Spleen (tissue), 11 donors: Measurements from ENCODE around the gene RCCD1. TPM values are rescaled to one million over a fixed set of nuclear protein-coding genes. Genes with fewer than 3 reads are reported as not detected.

ENCODE experiments used
- DNase-seq: peaks from one replicate; pipeline ENCODE4 v3.0.0-alpha.2; 2020
- H3K27ac ChIP-seq, 8 donors: fragments of 200-600 bp; sonication (generic) in 7 of 8; 1 replicate in 4 of 8; 2 replicates in 4 of 8; pipeline versions ENCODE4 v1.5.0 to v1.8.0; 2016 to 2021; ENCODE audit warnings: inconsistent platforms in 4 of 8, mild to moderate bottlenecking in 4 of 8, moderate library complexity in 1 of 8
- H3K27me3 ChIP-seq, 7 donors: fragments of 200-600 bp; sonication (generic) in 6 of 7; replicated peaks in 1 of 7; 1 replicate in 4 of 7; 2 replicates in 3 of 7; pipeline versions ENCODE4 v1.5.0 to v1.8.0; 2016 to 2021; ENCODE audit warnings: inconsistent platforms in 3 of 7, mild to moderate bottlenecking in 1 of 7
- H3K36me3 ChIP-seq, 6 donors: fragments of 200-600 bp; sonication (generic) in 5 of 6; 1 replicate in 4 of 6; 2 replicates in 2 of 6; pipeline versions ENCODE4 v1.5.0 to v1.8.0; 2016 to 2021; ENCODE audit warnings: inconsistent platforms in 2 of 6
- H3K4me1 ChIP-seq, 6 donors: fragments of 200-600 bp; sonication (generic) in 5 of 6; 1 replicate in 3 of 6; 2 replicates in 3 of 6; pipeline versions ENCODE4 v1.5.0 to v1.8.0; 2016 to 2021; ENCODE audit warnings: inconsistent platforms in 3 of 6
- H3K4me3 ChIP-seq, 8 donors: fragments of 200-600 bp; sonication (generic) in 7 of 8; 1 replicate in 4 of 8; 2 replicates in 4 of 8; pipeline versions ENCODE4 v1.5.0 to v1.8.0; 2016 to 2021; ENCODE audit warnings: inconsistent platforms in 4 of 8, mild to moderate bottlenecking in 4 of 8, moderate library complexity in 2 of 8
- H3K9me3 ChIP-seq, 8 donors: fragments of 200-600 bp; sonication (generic) in 7 of 8; 1 replicate in 4 of 8; 2 replicates in 4 of 8; pipeline versions ENCODE4 v1.5.0 to v1.8.0; 2016 to 2021; ENCODE audit warnings: inconsistent platforms in 4 of 8
- CTCF ChIP-seq, 11 experiments: fragments of 200-600 bp in 7 of 11; fragments of 450-650 bp in 4 of 11; sonication (generic) in 4 of 11; IDR thresholded peaks in 8 of 11; conservative IDR thresholded peaks in 3 of 11; 1 replicate in 7 of 11; 2 replicates in 4 of 11; pipeline versions ENCODE4 v1.4.0 to v1.8.0; 2016 to 2021; ENCODE audit warnings: antibody characterized with exemption in 11 of 11, inconsistent platforms in 4 of 11, mild to moderate bottlenecking in 1 of 11
- POLR2A ChIP-seq, 3 donors: fragments of 450-650 bp; IDR thresholded peaks; one replicate each; pipeline ENCODE4 v1.5.1; 2017; ENCODE audit warnings: antibody characterized with exemption in 3 of 3, mild to moderate bottlenecking in 1 of 3
- POLR2AphosphoS5 ChIP-seq, 3 donors: sonication (generic); formaldehyde crosslinking; IDR thresholded peaks; one replicate each; pipeline ENCODE4 v1.5.1; 2017; ENCODE audit warnings: antibody characterized with exemption in 3 of 3
- WGBS, 5 donors: extraction: QIAGEN DNeasy Blood & Tissue Kit in 3 of 5; methylation state at CpG; one replicate each; pipeline versions ENCODE4 v1.1.5 to v1.1.7; 2013 to 2018; 5-methylcytosine and 5-hydroxymethylcytosine counted together
- intact Hi-C: fragments of 100-400 bp; cut with DNase I; formaldehyde crosslinking; loops from one replicate; pipeline ENCODE4 v1.15.0; 2023; ENCODE audit warnings: low total_unique reads
- polyA plus RNA-seq, 3 donors: library from polyadenylated mRNA; stranded (reverse); fragments of 200-250 nt; gene quantifications; one replicate each; pipeline ENCODE4 v1.2.1, GENCODE V29; 2013
- total RNA-seq, 7 donors: library from RNA; depleted of rRNA in 3 of 7; stranded (reverse); fragments of >200 nt in 3 of 7; fragmentation: NEBNext Ultra II Directional in 4 of 7; extraction: Animal tissue kit (Norgen Biotek cat#: 25700) in 4 of 7; gene quantifications; one replicate each; pipeline versions ENCODE4 v1.1.0 to v1.2.1, GENCODE V29; 2016 to 2021
- donor health status: healthy with polysubstance abuse.
- donor health status: DM: no; HTN: no; CAD: no; lungs with moderate emphysema.
- donor health status: DM: no; HTN: no; CAD: no.
- donor health status: Bipolar disorder and iron deficiency.
- donor health status: healthy.
- donor health status: DM: no; HTN: no; CAD: no.
- donor health status: DM: yes; HTN: yes; CAD: no.

RCCD1 gene
- total and polyA plus RNA-seq, 10 donors: 3.6 to 11.4 (median 8.5) TPM

GRCh38 chr15:90938261-90938660, 16.4 kb upstream of the RCCD1 start:
- 93 to 97% (median 95%) methylated on average over 5 of the region's 5 CpGs for WGBS, 5 donors
- DNase-seq: peak; percentile 46
- H3K27ac ChIP-seq: no peak overlapping the region
- intact Hi-C loops: no loop called here
- no peaks in the 10 kb centered on the region for H3K27me3 ChIP-seq
- H3K4me3 ChIP-seq: no peak overlapping the region
- peaks cover 2 to 70% (median 55%) of the 10 kb centered on the region in 6 donors for H3K36me3 ChIP-seq
- no peaks in the 10 kb centered on the region for H3K9me3 ChIP-seq
- TF ChIP-seq POLR2AphosphoS5 (IDR thresholded peaks at IDR 0.05): no peak
- TF ChIP-seq CTCF (IDR thresholded peaks at IDR 0.05 in 8 of 11, conservative IDR thresholded peaks at IDR 0.05 in 3 of 11): no peak
- peaks cover 21 to 42% (median 32%) of the 10 kb centered on the region in 6 donors for H3K4me1 ChIP-seq

GRCh38 chr15:90939756-90940155, 14.9 kb upstream of the RCCD1 start:
- intact Hi-C loops: no loop called here
- WGBS, 5 donors: 77 to 98% (median 90%) methylated on average over 6 to 7 of the region's 7 CpGs
- no peak for DNase-seq
- no peak for TF ChIP-seq POLR2A (IDR thresholded peaks at IDR 0.05)
- no peak for TF ChIP-seq POLR2AphosphoS5 (IDR thresholded peaks at IDR 0.05)
- no peak for TF ChIP-seq CTCF (IDR thresholded peaks at IDR 0.05 in 8 of 11, conservative IDR thresholded peaks at IDR 0.05 in 3 of 11)
- H3K4me1 ChIP-seq: peaks cover 12 to 27% (median 20%) of the 10 kb centered on the region in 6 donors
- no peaks in the 10 kb centered on the region for H3K27me3 ChIP-seq
- no peaks in the 10 kb centered on the region for H3K9me3 ChIP-seq
- no peak overlapping the region for H3K4me3 ChIP-seq
- peaks cover 6 to 85% (median 70%) of the 10 kb centered on the region in 6 donors for H3K36me3 ChIP-seq
- no peak overlapping the region for H3K27ac ChIP-seq

GRCh38 chr15:90941038-90941437, 13.6 kb upstream of the RCCD1 start:
- Histone ChIP-seq H3K27me3 (no peaks in the 10 kb centered on the region), H3K36me3 (peaks cover 9 to 98% (median 78%) of the 10 kb centered on the region in 6 donors), H3K27ac (no peak overlapping the region), H3K9me3 (no peaks in the 10 kb centered on the region), H3K4me1 (peaks cover 5 to 17% (median 11%) of the 10 kb centered on the region in 6 donors), H3K4me3 (no peak overlapping the region)
- TF ChIP-seq POLR2AphosphoS5 (IDR thresholded peaks at IDR 0.05): no peak
- TF ChIP-seq CTCF (IDR thresholded peaks at IDR 0.05 in 8 of 11, conservative IDR thresholded peaks at IDR 0.05 in 3 of 11): no peak
- TF ChIP-seq POLR2A (IDR thresholded peaks at IDR 0.05): no peak
- intact Hi-C loops: no loop called here
- 94 to 100% (median 97%) methylated on average over 4 of the region's 4 CpGs for WGBS, 5 donors
- DNase-seq: no peak

- intact Hi-C loops: no loop called here
- no peak overlapping the region for H3K27ac ChIP-seq
- TF ChIP-seq POLR2AphosphoS5 (IDR thresholded peaks at IDR 0.05): no peak
- no peak for TF ChIP-seq POLR2A (IDR thresholded peaks at IDR 0.05)
- no peak for TF ChIP-seq CTCF (IDR thresholded peaks at IDR 0.05 in 8 of 11, conservative IDR thresholded peaks at IDR 0.05 in 3 of 11)
- peaks cover 9 to 100% (median 92%) of the 10 kb centered on the region in 6 donors for H3K36me3 ChIP-seq
- H3K4me3 ChIP-seq: no peak overlapping the region
- H3K4me1 ChIP-seq: peaks cover 0 to 4% (median 0%) of the 10 kb centered on the region in 6 donors
- no peak for DNase-seq
- 82 to 93% (median 90%) methylated on average over 12 of the region's 12 CpGs for WGBS, 5 donors
- H3K9me3 ChIP-seq: no peaks in the 10 kb centered on the region
- H3K27me3 ChIP-seq: no peaks in the 10 kb centered on the region
These were observed 12.1 kb upstream of the RCCD1 start for GRCh38 chr15:90942354-90943120.
